ENCODE data around the gene POLK.

- TF ChIP-seq ZNF274 (IDR thresholded peaks at IDR 0.05; ENCODE audit: low read depth, low read length) (no peak), SUZ12 (IDR thresholded peaks at IDR 0.05; ENCODE audit: extremely low read depth, insufficient read depth, insufficient read length) (no peak), YY1 (IDR thresholded peaks at IDR 0.05; ENCODE audit: insufficient read depth, insufficient read length) (no peak)
These were observed 89.9 kb downstream of the POLK start for GRCh38 chr5:75601567-75601966.

Data from NT2/D1 (cell line).